ENCODE measurements around the gene DCT.

The DCT gene

GRCh38 chr13:94464771-94465170, 14.7 kb downstream of the DCT start:
- no peak for TF ChIP-seq CTCF (IDR thresholded peaks at IDR 0.05; ENCODE audit: low read depth, low read length, missing control alignments)
- no peak for DNase-seq (ENCODE audit: low read depth)
- no peak overlapping the region for H3K4me3 ChIP-seq (ENCODE audit: low read depth, low read length)
- in situ Hi-C loops (cut with HindIII; ENCODE audit: low sequenced_read_pairs): no loop called here

- TF ChIP-seq CTCF (IDR thresholded peaks at IDR 0.05; ENCODE audit: low read depth, low read length, missing control alignments): no peak
- in situ Hi-C loops (cut with HindIII; ENCODE audit: low sequenced_read_pairs): no loop called here
- no peak overlapping the region for H3K4me3 ChIP-seq (ENCODE audit: low read depth, low read length)
- no peak for DNase-seq (ENCODE audit: low read depth)
Measured at GRCh38 chr13:94462670-94463069, 16.8 kb downstream of the DCT start.

GRCh38 chr13:94459116-94459515, 20.4 kb downstream of the DCT start:
- in situ Hi-C loops (cut with HindIII; ENCODE audit: low sequenced_read_pairs): no loop called here

GRCh38 chr13:94455414-94455813, 24.1 kb downstream of the DCT start:
- no peak for TF ChIP-seq CTCF (IDR thresholded peaks at IDR 0.05; ENCODE audit: low read depth, low read length, missing control alignments)
- no peak for DNase-seq (ENCODE audit: low read depth)
- in situ Hi-C loops (cut with HindIII; ENCODE audit: low sequenced_read_pairs): no loop called here
- no peak overlapping the region for H3K4me3 ChIP-seq (ENCODE audit: low read depth, low read length)

More at GRCh38 chr13:94459116-94459515, 20.4 kb downstream of the DCT start:
- TF ChIP-seq CTCF (IDR thresholded peaks at IDR 0.05; ENCODE audit: low read depth, low read length, missing control alignments): no peak
- H3K4me3 ChIP-seq (ENCODE audit: low read depth, low read length): no peak overlapping the region
- no peak for DNase-seq (ENCODE audit: low read depth)

DNA sequence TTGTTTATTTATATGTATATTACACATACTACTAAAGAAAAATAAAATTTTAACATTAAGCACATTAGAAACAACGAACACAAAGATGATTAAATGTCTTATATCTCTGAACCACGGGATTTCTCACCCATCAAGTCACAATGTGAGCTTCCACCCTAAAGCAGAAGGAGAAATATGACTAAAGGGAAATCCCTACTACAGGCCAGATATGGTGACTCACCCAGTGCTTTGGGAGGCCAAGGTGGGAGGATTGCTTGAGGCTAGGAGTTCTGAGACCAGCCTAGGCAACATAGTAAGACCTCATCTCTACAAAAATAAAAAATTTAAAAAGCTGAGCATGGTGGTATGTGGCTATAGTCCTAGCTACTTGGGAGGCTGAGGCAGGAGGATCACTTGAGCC, 24.6 kb downstream of the DCT start:
- no peak for DNase-seq (ENCODE audit: low read depth)
- TF ChIP-seq CTCF (IDR thresholded peaks at IDR 0.05; ENCODE audit: low read depth, low read length, missing control alignments): no peak
- in situ Hi-C loops (cut with HindIII; ENCODE audit: low sequenced_read_pairs): no loop called here
- H3K4me3 ChIP-seq (ENCODE audit: low read depth, low read length): no peak overlapping the region

DNA sequence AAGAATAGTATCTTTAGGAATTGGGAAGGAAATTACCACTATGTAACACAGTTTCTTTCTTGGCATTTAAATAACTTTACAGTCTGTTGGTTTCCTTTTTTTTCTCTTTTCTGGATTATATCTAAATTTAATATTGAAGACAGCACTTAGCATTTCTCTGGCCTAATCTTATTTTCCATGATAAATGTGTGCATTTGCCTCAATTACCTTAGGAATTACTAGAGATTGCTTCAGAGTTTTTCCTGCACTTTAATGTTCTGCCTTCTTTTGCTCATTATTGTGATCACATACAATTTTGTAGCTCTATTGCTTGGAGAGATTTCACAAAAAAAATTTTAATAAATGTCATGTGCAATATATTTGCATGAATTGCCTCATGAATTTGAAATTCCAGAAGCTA, 25.1 kb downstream of the DCT start:
- in situ Hi-C loops (cut with HindIII; ENCODE audit: low sequenced_read_pairs): no loop called here
- no peak overlapping the region for H3K4me3 ChIP-seq (ENCODE audit: low read depth, low read length)
- DNase-seq (ENCODE audit: low read depth): no peak
- no peak for TF ChIP-seq CTCF (IDR thresholded peaks at IDR 0.05; ENCODE audit: low read depth, low read length, missing control alignments)

DNA sequence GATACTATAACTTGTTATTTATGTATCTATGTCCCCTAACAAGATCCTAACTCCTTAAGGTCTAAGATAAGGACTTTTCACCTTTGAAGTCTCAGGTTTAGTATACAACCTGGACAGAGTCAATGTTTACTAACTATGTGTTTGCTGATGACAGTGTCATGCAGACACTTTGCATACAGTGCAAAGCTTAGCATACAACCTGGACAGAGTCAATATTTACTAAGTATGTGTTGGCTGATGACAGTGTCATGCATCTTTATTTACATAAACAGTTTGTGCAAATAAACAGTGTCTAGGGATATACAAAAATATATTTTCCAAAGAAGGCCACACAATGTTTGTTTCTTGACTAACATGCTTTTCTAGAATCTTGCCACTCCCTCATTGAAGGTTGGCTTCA, 34.7 kb downstream of the DCT start:
- DNase-seq (ENCODE audit: low read depth): no peak
- in situ Hi-C loops (cut with HindIII; ENCODE audit: low sequenced_read_pairs): no loop called here
- no peak overlapping the region for H3K4me3 ChIP-seq (ENCODE audit: low read depth, low read length)
- TF ChIP-seq CTCF (IDR thresholded peaks at IDR 0.05; ENCODE audit: low read depth, low read length, missing control alignments): no peak
